Testis (tissue), 3 donors: ENCODE measurements around the gene SMIM35. TPM values are rescaled to one million over a fixed set of nuclear protein-coding genes. Genes with fewer than 3 reads are reported as not detected.

Experiments
- DNase-seq: peaks from one replicate; pipeline ENCODE4 v3.0.0-alpha.2; 2019
- H3K27ac ChIP-seq, 2 donors: fragments of 200-600 bp; sonication (generic); one replicate each; pipeline ENCODE4 v1.5.1; 2019
- H3K27me3 ChIP-seq: fragments of 200-600 bp; sonication (generic); one replicate; pipeline ENCODE4 v1.5.1; 2019
- H3K36me3 ChIP-seq: fragments of 200-600 bp; sonication (generic); one replicate; pipeline ENCODE4 v1.5.1; 2017; ENCODE audit warnings: low read depth; ENCODE audit errors: missing control alignments
- H3K4me1 ChIP-seq: fragments of 200-600 bp; sonication (generic); one replicate; pipeline ENCODE4 v1.5.1; 2019
- H3K4me3 ChIP-seq, 2 donors: fragments of 200-600 bp; sonication (generic); one replicate each; pipeline ENCODE4 v1.5.1; 2017 to 2019
- H3K9me3 ChIP-seq: fragments of 200-600 bp; sonication (generic); one replicate; pipeline ENCODE4 v1.5.1; 2017
- CTCF ChIP-seq, 3 experiments: fragments of 450-650 bp in 2 of 3; fragments of 200-600 bp in 1 of 3; sonication (generic) in 1 of 3; IDR thresholded peaks; one replicate each; pipeline ENCODE4 v1.5.1; 2016 to 2019; ENCODE audit warnings: antibody characterized with exemption in 3 of 3, mild to moderate bottlenecking in 2 of 3, moderate library complexity in 1 of 3
- POLR2A ChIP-seq: fragments of 450-650 bp; IDR thresholded peaks from one replicate; pipeline ENCODE4 v1.6.1; 2017; ENCODE audit warnings: antibody characterized with exemption, mild to moderate bottlenecking, moderate library complexity
- WGBS, 2 donors: methylation state at CpG; one replicate each; pipeline ENCODE4 v1.1.5; 2018; 5-methylcytosine and 5-hydroxymethylcytosine counted together
- intact Hi-C: fragments of 100-400 bp; cut with DNase I; formaldehyde crosslinking; loops from one replicate; pipeline ENCODE4 v1.15.1; 2023; ENCODE audit warnings: low total_unique reads
- polyA plus RNA-seq: library from polyadenylated mRNA; stranded (reverse); fragments of 350-450 nt; fragmentation: Illumina TruSeq; extraction: RNeasy Lipid Tissue Mini Kit (QIAGEN cat#74804); gene quantifications from one replicate; pipeline ENCODE4 v1.2.3, GENCODE V29; 2014; ENCODE audit warnings: low read depth, low replicate concordance; ENCODE audit not compliant: insufficient read depth
- total RNA-seq, 2 donors: library from RNA; depleted of rRNA; stranded (reverse); fragments of >200 nt; gene quantifications; one replicate each; pipeline ENCODE4 v1.2.3, GENCODE V29; 2016

The SMIM35 gene
- total and polyA plus RNA-seq, 3 donors from 2014 or later: 0.17 to 0.19 TPM; not detected in 1

DNA sequence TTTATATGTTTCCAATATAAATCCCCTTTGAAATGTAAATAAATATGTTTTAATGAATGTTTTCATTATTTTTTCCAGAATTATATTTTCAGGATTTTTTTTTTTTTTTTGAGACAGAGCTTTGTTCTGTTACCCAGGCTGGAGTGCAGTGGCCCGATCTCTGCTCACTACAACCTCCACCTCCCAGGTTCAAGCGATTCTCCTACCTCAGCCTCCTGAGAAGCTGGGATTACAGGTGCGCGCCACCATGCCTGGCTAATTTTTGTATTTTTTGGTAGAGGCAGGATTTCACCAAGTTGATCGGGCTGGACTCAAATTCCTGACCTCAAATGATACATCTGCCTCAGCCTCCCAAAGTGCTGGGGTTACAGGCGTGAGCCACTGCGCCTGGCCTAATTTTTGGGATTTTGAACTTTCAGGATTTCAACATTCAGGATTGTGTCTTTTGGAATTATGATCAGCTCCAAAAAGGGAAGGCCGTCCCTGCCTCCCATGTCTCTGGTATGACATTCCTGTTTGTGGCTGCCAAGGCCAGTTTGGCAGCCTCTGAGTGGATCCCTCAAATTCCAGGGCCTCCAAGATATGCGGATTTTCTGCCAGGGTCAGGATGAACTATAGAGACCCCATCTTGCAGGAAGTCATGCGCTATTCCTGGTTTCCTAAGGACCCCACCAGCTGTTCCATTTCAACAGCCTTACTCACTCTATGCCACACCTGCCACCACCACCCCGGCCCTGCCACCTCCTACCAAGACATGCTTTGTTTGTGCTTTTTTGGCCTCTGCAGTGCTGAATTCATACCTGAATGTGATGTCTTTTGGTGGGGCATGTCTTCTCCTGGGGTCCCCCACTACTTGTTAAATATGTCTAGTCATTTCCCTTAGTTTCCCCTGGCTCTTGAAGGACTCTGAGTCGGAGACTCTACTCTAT lies 31.8 kb downstream of the SMIM35 start:
- Histone ChIP-seq H3K4me1 (peaks cover 2% of the 10 kb centered on the region), H3K9me3 (no peaks in the 10 kb centered on the region), H3K27me3 (no peaks in the 10 kb centered on the region), H3K36me3 (no peaks in the 10 kb centered on the region), H3K27ac (no peak overlapping the region), H3K4me3 (no peak overlapping the region)
- intact Hi-C loops: loop anchor here (10.0 kb wide), 2 partner anchors 110 to 250 kb away; no protein-coding TSS in a partner anchor
- TF ChIP-seq CTCF (IDR thresholded peaks at IDR 0.05) (no peak), POLR2A (no peak)
- WGBS, 2 donors: 75 to 88% methylated on average over 12 of the region's 12 CpGs
- peak; percentile 11 for DNase-seq

DNA sequence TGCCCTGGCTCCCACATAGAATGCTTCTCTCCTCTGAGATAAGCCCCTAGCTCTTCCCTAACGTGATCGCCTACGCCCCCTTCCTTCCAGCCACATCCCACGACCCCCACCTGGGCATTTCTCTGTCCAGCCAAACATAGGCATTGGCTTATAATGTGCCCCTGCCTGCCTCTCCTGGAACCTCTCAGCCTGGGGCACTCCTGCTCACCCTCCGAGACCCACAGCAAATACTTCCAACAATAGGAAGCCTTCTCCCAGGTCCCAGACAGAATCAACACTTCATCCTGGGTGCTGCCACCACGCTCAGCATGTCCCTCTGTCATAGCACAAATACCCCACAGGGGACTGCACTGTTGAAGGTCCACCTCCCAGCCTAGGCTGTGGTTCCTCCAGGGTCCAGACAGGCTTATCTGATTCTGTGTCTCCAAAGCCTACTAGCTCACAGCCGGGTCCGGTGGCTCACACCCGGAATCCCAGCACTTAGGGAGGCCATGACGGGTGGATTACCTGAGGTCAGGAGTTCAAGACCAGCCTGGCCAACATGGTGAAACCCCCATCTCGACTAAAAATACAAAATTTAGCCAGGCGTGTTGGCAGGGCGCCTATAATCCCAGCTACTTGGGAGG lies 34.1 kb downstream of the SMIM35 start:
- TF ChIP-seq CTCF (IDR thresholded peaks at IDR 0.05) (no peak), POLR2A (no peak)
- no peaks in the 10 kb centered on the region for H3K36me3 ChIP-seq
- H3K9me3 ChIP-seq: no peaks in the 10 kb centered on the region
- no peaks in the 10 kb centered on the region for H3K27me3 ChIP-seq
- intact Hi-C loops: loop anchor here (10.0 kb wide), 2 partner anchors 108 to 248 kb away; no protein-coding TSS in a partner anchor
- no peak overlapping the region for H3K4me3 ChIP-seq
- no peaks in the 10 kb centered on the region for H3K4me1 ChIP-seq
- no peak for DNase-seq
- no peak overlapping the region for H3K27ac ChIP-seq
- WGBS, 2 donors: 72 to 84% methylated on average over 10 to 13 of the region's 13 CpGs

- no peaks in the 10 kb centered on the region for H3K4me1 ChIP-seq
- no peak overlapping the region for H3K4me3 ChIP-seq
- H3K27ac ChIP-seq: no peak overlapping the region
- no peaks in the 10 kb centered on the region for H3K9me3 ChIP-seq
- 70 to 80% methylated on average over 16 of the region's 16 CpGs for WGBS, 2 donors
- no peak for DNase-seq
- H3K36me3 ChIP-seq: no peaks in the 10 kb centered on the region
- TF ChIP-seq CTCF (IDR thresholded peaks at IDR 0.05) (no peak), POLR2A (no peak)
- intact Hi-C loops: loop anchor here (10.0 kb wide), 2 partner anchors 107 to 247 kb away; no protein-coding TSS in a partner anchor
- H3K27me3 ChIP-seq: no peaks in the 10 kb centered on the region
These were observed 34.9 kb downstream of the SMIM35 start for GRCh38 chr11:118051611-118052461.

DNA sequence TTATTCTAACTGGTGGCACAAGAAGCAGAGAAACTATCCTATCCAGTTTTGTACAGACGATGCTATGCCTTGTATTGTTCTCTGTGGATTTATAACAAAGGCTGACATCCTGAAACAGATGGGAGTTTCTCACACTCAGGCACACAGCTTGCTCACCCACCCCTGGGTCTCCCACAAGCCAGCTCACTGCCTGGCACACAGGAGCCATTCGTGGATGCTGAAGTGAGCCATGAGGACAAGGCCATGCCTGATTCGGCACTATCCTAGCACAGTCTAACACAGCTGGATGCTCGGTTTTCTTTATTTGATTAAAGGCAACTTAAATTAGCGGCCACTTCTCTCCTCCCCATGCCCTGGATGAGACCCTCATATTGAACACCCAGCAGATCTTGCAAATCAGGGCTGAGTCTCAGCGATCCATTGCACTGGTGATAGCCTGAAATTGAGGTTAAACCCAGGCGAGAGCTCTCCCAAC lies 35.6 kb downstream of the SMIM35 start:
- intact Hi-C loops: loop anchor here (10.0 kb wide), 2 partner anchors 106 to 246 kb away; no protein-coding TSS in a partner anchor
- Histone ChIP-seq H3K27me3 (no peaks in the 10 kb centered on the region), H3K27ac (no peak overlapping the region), H3K4me3 (no peak overlapping the region), H3K36me3 (no peaks in the 10 kb centered on the region), H3K4me1 (no peaks in the 10 kb centered on the region), H3K9me3 (no peaks in the 10 kb centered on the region)
- TF ChIP-seq POLR2A (no peak), CTCF (IDR thresholded peaks at IDR 0.05) (no peak)
- 75 to 78% methylated on average over 7 of the region's 7 CpGs for WGBS, 2 donors
- no peak for DNase-seq
